Right cardiac atrium (tissue), 5 donors: ENCODE data around the gene GRAMD4. TPM values are rescaled to one million over a fixed set of nuclear protein-coding genes. Genes with fewer than 3 reads are reported as not detected.

Experiments
- polyA plus RNA-seq: library from polyadenylated mRNA; stranded (reverse); fragments of 200-250 nt; gene quantifications from one replicate; pipeline ENCODE4 v1.2.3, GENCODE V29; 2013
- total RNA-seq, 4 donors: library from RNA; stranded (reverse); fragmentation: NEBNext Ultra II Directional; extraction: Animal tissue kit (Norgen Biotek cat#: 25700); gene quantifications; one replicate each; pipeline ENCODE4 v1.2.1, GENCODE V29; 2021
- donor health status: healthy with polysubstance abuse.
- donor health status: DM: no; HTN: yes; CAD: no.
- donor health status: DM: no; HTN: no; CAD: no.
- donor health status: DM: no; HTN: yes; CAD: no; lungs with severe emphysema.
- donor health status: DM: yes; HTN: yes; CAD: no.

Gene GRAMD4
- total and polyA plus RNA-seq, 5 donors, result 31.6 to 106 (median 81.5) TPM

Other genes with a start within 250 kb of the GRAMD4 start
- gene CELSR1, start 82.8 kb upstream of the GRAMD4 start, total RNA-seq, result 1 to 10 TPM; 5.5 to 7.9 (median 6.5) TPM
- 5.6 TPM for gene CELSR1, start 82.8 kb upstream of the GRAMD4 start, polyA plus RNA-seq
- gene CERK, start 117.9 kb downstream of the GRAMD4 start, total RNA-seq, result 10 to 100 TPM; 59.5 to 83.5 (median 68.7) TPM
- gene CERK, start 117.9 kb downstream of the GRAMD4 start, polyA plus RNA-seq, result 32.6 TPM
- gene TBC1D22A, start 142.3 kb downstream of the GRAMD4 start, total RNA-seq, result 10 to 100 TPM; 15.3 to 17.3 (median 16.4) TPM
- 12.0 TPM for gene TBC1D22A, start 142.3 kb downstream of the GRAMD4 start, polyA plus RNA-seq